T-cell (primary cell): ENCODE data around the gene SORCS1. TPM values are rescaled to one million over a fixed set of nuclear protein-coding genes. Genes with fewer than 3 reads are reported as not detected.

Experiments
- ATAC-seq, 4 experiments: fragments of 200-7000 bp in 3 of 4; fragments of 150-1000 bp in 1 of 4; cut with Tn5 transposase; replicated peaks in 1 of 4; 1 replicate in 3 of 4; 2 replicates in 1 of 4; pipeline ENCODE4 v1.10.0; 2021; ENCODE audit warnings: moderate library complexity in 3 of 4, mild to moderate bottlenecking in 2 of 4, moderate number of reproducible peaks in 1 of 4
- CTCF ChIA-PET, 2 donors: fragments of 300-600 bp; sonication (Branson Sonifier 250); formaldehyde crosslinking; loops; one replicate each; lab custom pipeline; 2022; ENCODE audit warnings: antibody characterized with exemption in 2 of 2; lab: Charles Lee
- POLR2A ChIA-PET, 2 donors: fragments of 300-600 bp; sonication (Branson Sonifier 250); formaldehyde crosslinking; loops; one replicate each; lab custom pipeline; 2022; ENCODE audit warnings: antibody characterized with exemption in 2 of 2; lab: Charles Lee
- DNase-seq, 35 experiments: peaks; one replicate each; pipeline versions ENCODE4 v3.0.0 to v3.0.0-alpha.2; 2013 to 2023
- H3K27ac ChIP-seq: one replicate; pipeline ENCODE4 v1.5.1; 2013; ENCODE audit warnings: low read length
- H3K27me3 ChIP-seq, 2 experiments: replicated peaks in 1 of 2; 1 replicate in 1 of 2; 2 replicates in 1 of 2; pipeline versions ENCODE4 v1.6.1 to v1.7.0; 2013; ENCODE audit warnings: low read length in 1 of 2, mixed read lengths in 1 of 2; ENCODE audit not compliant: control insufficient read depth in 2 of 2, insufficient read depth in 2 of 2; ENCODE audit errors: extremely low read depth in 1 of 2
- H3K36me3 ChIP-seq, 2 donors: 1 replicate in 1 of 2; 2 replicates in 1 of 2; pipeline versions ENCODE4 v1.6.1 to v1.7.0; 2013; ENCODE audit warnings: low read length in 1 of 2; ENCODE audit not compliant: control insufficient read depth in 2 of 2, insufficient read depth in 1 of 2; ENCODE audit errors: extremely low read depth in 1 of 2
- H3K4me1 ChIP-seq, 2 experiments: 1 replicate in 1 of 2; 2 replicates in 1 of 2; pipeline versions ENCODE4 v1.6.1 to v1.7.0; 2013; ENCODE audit warnings: low read length in 2 of 2, mixed read lengths in 1 of 2; ENCODE audit not compliant: insufficient read depth in 2 of 2, control insufficient read depth in 1 of 2; ENCODE audit errors: extremely low read depth in 1 of 2
- H3K4me3 ChIP-seq, 2 donors: 1 replicate in 1 of 2; 2 replicates in 1 of 2; pipeline versions ENCODE4 v1.5.1 to v1.7.0; 2013; ENCODE audit warnings: mild to moderate bottlenecking in 2 of 2, low read length in 1 of 2, moderate library complexity in 1 of 2; ENCODE audit not compliant: control insufficient read depth in 1 of 2; ENCODE audit errors: extremely low read depth in 1 of 2
- H3K9me3 ChIP-seq: 2 replicates; pipeline ENCODE4 v1.7.0; 2013
- H3K27ac Mint-ChIP-seq, 2 donors: one replicate each; pipeline ENCODE4 v1.8.0; 2020 to 2021; ENCODE audit warnings: mild to moderate bottlenecking in 2 of 2, mixed read lengths in 2 of 2
- H3K27me3 Mint-ChIP-seq, 2 donors: one replicate each; pipeline ENCODE4 v1.8.0; 2021 to 2022; ENCODE audit warnings: mixed read lengths in 2 of 2
- H3K36me3 Mint-ChIP-seq: one replicate; pipeline ENCODE4 v1.8.0; 2021; ENCODE audit warnings: mixed read lengths
- H3K4me1 Mint-ChIP-seq, 3 donors: one replicate each; pipeline ENCODE4 v1.8.0; 2020 to 2022; ENCODE audit warnings: mixed read lengths in 3 of 3, mild to moderate bottlenecking in 1 of 3
- H3K4me3 Mint-ChIP-seq, 3 donors: one replicate each; pipeline ENCODE4 v1.8.0; 2020 to 2022; ENCODE audit warnings: mild to moderate bottlenecking in 3 of 3, mixed read lengths in 3 of 3, moderate library complexity in 3 of 3
- H3K9me3 Mint-ChIP-seq, 3 donors: one replicate each; pipeline ENCODE4 v1.8.0; 2020 to 2022; ENCODE audit warnings: mixed read lengths in 3 of 3
- WGBS: methylation state at CpG from one replicate; pipeline ENCODE4 v1.1.5; 2013; ENCODE audit warnings: missing lambda C conversion rate; ENCODE audit not compliant: insufficient coverage; 5-methylcytosine and 5-hydroxymethylcytosine counted together
- total RNA-seq, 35 experiments: library from RNA in 6 of 35; stranded (reverse) in 6 of 35; fragments of 120-200 nt in 1 of 35; gene quantifications; one replicate each; pipeline versions ENCODE4 v1.2.1 to v1.2.4 and lab custom pipeline; 2013 to 2026

SORCS1 gene
- total RNA-seq, 5 donors from 2014 or later (not counting 1 experiment from before 2014, with no cell fraction given), result not detected

DNA sequence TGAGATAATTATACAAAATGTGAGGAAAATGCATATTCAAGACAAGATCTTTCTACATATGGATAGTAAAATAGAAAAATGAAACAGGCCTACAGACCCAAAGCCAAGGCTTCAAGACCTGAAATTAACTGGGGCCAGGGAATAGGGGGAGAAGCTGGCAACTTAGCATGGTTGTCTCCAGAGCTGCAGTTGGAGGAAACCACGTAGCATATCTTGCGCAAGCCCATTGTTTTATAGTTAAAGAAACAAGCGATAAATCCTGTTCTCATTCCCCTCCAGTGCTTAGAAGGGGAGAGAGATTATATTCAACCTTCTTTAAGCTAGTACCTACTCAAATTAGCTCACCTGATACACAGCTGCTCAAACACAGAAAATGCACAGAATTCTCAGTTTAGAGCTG is 197.1 kb downstream of the SORCS1 start:
- ChIA-PET CTCF (no interaction called here), POLR2A (no interaction called here)
- Mint-ChIP-seq H3K9me3 (peaks cover 8 to 13% (median 11%) of the 10 kb centered on the region in 3 donors), H3K27me3 (no peaks in the 10 kb centered on the region), H3K36me3 (no peaks in the 10 kb centered on the region), H3K4me3 (no peak overlapping the region), H3K27ac (no peak overlapping the region), H3K4me1 (no peaks in the 10 kb centered on the region)
- no peaks in the 10 kb centered on the region for H3K9me3 ChIP-seq
- no peak overlapping the region for H3K4me3 ChIP-seq
- H3K36me3 ChIP-seq, result no peaks in the 10 kb centered on the region
- DNase-seq (no peak), ATAC-seq (no peak)
- H3K27ac ChIP-seq, result no peak overlapping the region
- H3K4me1 ChIP-seq, result no peaks in the 10 kb centered on the region
- no peaks in the 10 kb centered on the region for H3K27me3 ChIP-seq
- no CpG with 5 or more reads among the region's 3 CpGs for WGBS

DNA sequence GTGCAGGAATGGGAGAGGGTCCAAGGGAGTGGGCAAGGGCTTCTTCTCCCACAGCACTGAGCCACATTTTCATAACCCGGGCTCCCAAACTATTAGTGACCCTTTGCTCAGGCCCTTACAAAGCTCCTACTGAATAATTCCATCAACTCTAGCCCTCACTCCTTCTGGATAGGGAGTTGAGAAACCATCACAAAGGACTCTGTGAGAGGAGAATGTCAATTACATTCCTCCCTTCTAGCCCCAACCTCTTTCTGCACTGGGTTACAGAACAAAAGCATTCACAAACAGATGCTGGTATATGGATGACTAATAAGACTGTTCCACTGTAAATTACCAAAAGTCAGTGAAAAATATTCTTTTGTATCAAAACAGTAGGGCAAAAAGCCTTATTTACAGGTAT is 203.7 kb downstream of the SORCS1 start:
- Mint-ChIP-seq H3K4me3 (no peak overlapping the region), H3K27me3 (no peaks in the 10 kb centered on the region), H3K36me3 (no peaks in the 10 kb centered on the region), H3K4me1 (no peaks in the 10 kb centered on the region), H3K27ac (no peak overlapping the region), H3K9me3 (peaks cover 0 to 6% (median 5%) of the 10 kb centered on the region in 3 donors)
- ChIA-PET POLR2A (no interaction called here), CTCF (no interaction called here)
- ATAC-seq, result no peak
- Histone ChIP-seq H3K27ac (no peak overlapping the region), H3K9me3 (no peaks in the 10 kb centered on the region), H3K4me3 (no peak overlapping the region), H3K4me1 (no peaks in the 10 kb centered on the region), H3K27me3 (no peaks in the 10 kb centered on the region), H3K36me3 (no peaks in the 10 kb centered on the region)
- no CpG with 5 or more reads among the region's 1 CpG for WGBS
- DNase-seq, result no peak

DNA sequence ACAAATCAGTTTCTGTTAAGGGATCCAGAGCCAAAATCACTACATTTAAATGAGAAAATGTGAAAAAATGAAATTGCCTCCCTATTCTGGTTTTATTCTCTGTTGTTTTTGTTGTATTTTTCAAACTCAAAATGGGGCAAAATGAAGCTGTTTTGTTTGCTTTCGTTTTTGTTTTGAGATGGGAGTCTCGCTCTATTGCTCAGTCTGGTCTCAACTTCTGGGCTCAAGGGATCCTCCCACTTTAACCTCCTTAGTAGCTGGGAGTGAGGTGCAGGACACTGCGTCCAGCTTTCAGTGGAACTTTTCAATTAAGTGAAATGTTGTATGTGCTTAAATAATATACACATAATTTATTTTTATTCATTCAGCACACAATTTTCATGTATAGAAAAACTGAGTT is 205.0 kb downstream of the SORCS1 start:
- no peaks in the 10 kb centered on the region for H3K4me1 ChIP-seq
- H3K4me3 Mint-ChIP-seq, result no peak overlapping the region
- no peaks in the 10 kb centered on the region for H3K27me3 Mint-ChIP-seq
- WGBS, result no CpG with 5 or more reads among the region's 3 CpGs
- no peak for ATAC-seq
- no peaks in the 10 kb centered on the region for H3K36me3 Mint-ChIP-seq
- no peaks in the 10 kb centered on the region for H3K36me3 ChIP-seq
- H3K27me3 ChIP-seq, result no peaks in the 10 kb centered on the region
- H3K4me1 Mint-ChIP-seq, result no peaks in the 10 kb centered on the region
- H3K9me3 Mint-ChIP-seq, result peaks cover 0 to 6% (median 5%) of the 10 kb centered on the region in 3 donors
- no peak overlapping the region for H3K27ac Mint-ChIP-seq
- no peak overlapping the region for H3K4me3 ChIP-seq
- ChIA-PET CTCF (interaction anchor here in 1 of 2 donors (0.7 kb wide), 1 partner anchor 100 kb away, joined by 3 read pairs; no protein-coding TSS in a partner anchor), POLR2A (no interaction called here)
- DNase-seq, result no peak
- H3K27ac ChIP-seq, result no peak overlapping the region
- H3K9me3 ChIP-seq, result no peaks in the 10 kb centered on the region

DNA sequence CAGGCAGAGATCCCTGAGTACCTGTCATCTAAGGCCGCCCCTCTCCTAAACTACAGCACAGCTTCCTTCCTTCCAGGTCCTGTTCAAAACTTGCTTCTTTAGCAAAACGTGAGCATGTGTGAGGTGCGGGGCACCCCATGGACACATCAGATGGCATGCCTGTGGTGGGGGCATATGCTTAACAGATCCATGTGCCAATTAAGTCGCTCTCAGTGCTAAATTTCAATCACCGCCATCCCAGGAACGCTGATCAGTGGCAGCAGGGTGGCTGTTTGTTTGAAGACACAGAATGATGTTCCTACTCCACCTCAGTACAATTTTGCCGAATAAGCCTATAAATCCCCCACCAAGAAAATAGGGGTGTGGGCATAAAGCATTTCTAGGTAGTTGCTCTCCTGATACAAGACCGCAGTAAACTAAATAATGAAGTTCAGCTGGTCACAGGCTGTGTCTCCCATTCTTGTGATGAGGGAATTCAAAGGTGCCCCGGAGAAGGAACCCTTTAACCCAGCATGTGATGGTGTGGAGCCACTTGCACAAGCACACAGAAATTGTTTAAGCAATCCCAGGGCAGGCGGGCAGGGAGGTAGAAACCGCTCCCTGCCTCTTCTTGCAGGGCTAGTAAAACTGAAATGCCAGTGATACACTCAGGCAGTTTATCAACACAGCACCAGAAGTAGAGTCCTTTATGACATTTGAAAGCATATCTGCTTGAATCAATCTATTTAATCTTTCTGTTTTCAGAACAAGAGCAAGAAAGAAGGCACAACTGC is 205.7 kb downstream of the SORCS1 start:
- H3K27me3 Mint-ChIP-seq, result no peaks in the 10 kb centered on the region
- POLR2A ChIA-PET, result no interaction called here
- H3K36me3 ChIP-seq, result no peaks in the 10 kb centered on the region
- no peak overlapping the region for H3K4me3 Mint-ChIP-seq
- no peak for DNase-seq
- 72% methylated on average over 6 of the region's 11 CpGs for WGBS
- H3K36me3 Mint-ChIP-seq, result no peaks in the 10 kb centered on the region
- no peaks in the 10 kb centered on the region for H3K27me3 ChIP-seq
- H3K4me3 ChIP-seq, result no peak overlapping the region
- no peak for ATAC-seq
- no peak overlapping the region for H3K27ac Mint-ChIP-seq
- H3K9me3 Mint-ChIP-seq, result peaks cover 0 to 6% (median 4%) of the 10 kb centered on the region in 3 donors
- H3K27ac ChIP-seq, result no peak overlapping the region
- no peaks in the 10 kb centered on the region for H3K4me1 Mint-ChIP-seq
- CTCF ChIA-PET, result no interaction called here
- H3K4me1 ChIP-seq, result no peaks in the 10 kb centered on the region
- H3K9me3 ChIP-seq, result no peaks in the 10 kb centered on the region

DNA sequence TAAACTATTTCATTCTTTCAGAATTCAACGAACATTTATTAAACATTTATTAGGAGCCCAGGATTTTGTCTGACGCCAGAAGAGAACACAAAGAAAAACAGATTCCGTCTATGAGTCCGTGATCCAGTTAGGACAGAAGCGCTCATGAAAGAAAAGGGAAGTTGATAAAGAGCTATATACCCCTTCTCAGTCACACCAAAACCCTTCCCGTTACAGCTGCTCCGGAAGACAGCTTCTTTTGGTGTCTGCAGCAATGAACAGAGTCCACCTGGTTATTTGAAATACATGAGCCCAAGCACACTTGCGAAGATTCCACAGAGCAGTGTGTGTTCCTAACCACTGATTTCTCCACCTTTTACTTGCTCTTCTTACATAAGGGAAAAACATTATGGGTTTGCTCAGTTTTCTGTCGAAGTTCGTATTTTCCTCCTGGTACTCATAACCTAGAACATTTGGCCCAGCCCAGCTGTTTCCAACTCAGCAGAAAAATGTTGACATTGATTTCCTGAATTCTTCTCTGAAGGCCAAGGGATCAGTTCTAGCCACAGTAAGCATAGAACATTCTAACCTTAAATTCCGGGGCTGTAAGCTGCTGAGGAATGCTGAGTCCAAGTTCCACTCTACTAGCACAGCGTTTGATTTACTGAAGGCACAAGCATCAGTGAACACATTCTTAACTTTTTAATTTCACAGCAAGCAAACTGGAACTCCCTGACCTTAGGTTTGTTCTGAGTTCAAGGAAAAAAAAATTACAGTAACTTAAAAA is 206.5 kb downstream of the SORCS1 start:
- Histone ChIP-seq H3K36me3 (no peaks in the 10 kb centered on the region), H3K9me3 (no peaks in the 10 kb centered on the region), H3K27me3 (no peaks in the 10 kb centered on the region), H3K27ac (no peak overlapping the region), H3K4me3 (no peak overlapping the region), H3K4me1 (no peaks in the 10 kb centered on the region)
- POLR2A ChIA-PET, result no interaction called here
- ATAC-seq (no peak), DNase-seq (no peak)
- 5% methylated on average over 6 of the region's 12 CpGs for WGBS
- CTCF ChIA-PET, result no interaction called here
- no peaks in the 10 kb centered on the region for H3K36me3 Mint-ChIP-seq
- H3K27me3 Mint-ChIP-seq, result no peaks in the 10 kb centered on the region
- H3K9me3 Mint-ChIP-seq, result peaks cover 0 to 6% (median 3%) of the 10 kb centered on the region in 3 donors
- H3K4me1 Mint-ChIP-seq, result no peaks in the 10 kb centered on the region
- no peak overlapping the region for H3K4me3 Mint-ChIP-seq
- H3K27ac Mint-ChIP-seq, result no peak overlapping the region

DNA sequence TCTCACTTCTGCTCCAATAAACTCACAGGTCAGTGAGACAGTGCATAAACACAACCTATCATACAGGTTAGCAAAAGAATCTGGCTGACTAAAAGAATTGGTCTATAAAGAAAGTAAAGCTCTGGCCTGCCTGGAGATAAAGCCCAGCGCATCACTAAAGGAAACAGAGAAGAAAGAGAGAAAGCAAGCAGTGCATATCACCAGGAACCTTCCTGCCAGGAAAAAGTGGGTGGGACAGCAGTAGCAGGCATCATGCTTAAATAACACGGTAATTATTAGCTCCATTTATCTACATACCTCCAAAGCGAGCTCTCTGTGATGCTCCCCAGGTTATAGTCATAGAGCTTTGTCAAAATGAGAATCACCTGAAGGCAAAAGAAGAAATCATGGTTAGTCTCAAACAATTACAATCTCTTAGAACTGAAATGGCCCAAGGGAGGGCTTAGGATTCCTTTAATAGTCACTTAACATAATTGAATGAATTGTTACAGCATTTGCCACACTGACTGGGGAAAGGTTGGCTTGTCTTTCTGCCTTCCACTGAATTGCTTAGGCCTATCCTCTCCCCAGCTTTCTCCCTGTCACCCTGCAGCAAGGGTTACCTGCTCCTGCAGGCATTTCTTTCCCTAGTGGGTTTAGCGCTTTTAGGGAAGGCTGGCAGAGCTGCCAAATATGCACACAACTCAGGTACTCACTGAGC is 208.1 kb downstream of the SORCS1 start:
- no peaks in the 10 kb centered on the region for H3K36me3 Mint-ChIP-seq
- ChIA-PET POLR2A (no interaction called here), CTCF (no interaction called here)
- H3K27ac ChIP-seq, result no peak overlapping the region
- no peak overlapping the region for H3K27ac Mint-ChIP-seq
- no peaks in the 10 kb centered on the region for H3K4me1 ChIP-seq
- H3K4me3 Mint-ChIP-seq, result no peak overlapping the region
- H3K27me3 ChIP-seq, result no peaks in the 10 kb centered on the region
- DNase-seq, result no peak
- H3K4me3 ChIP-seq, result no peak overlapping the region
- H3K4me1 Mint-ChIP-seq, result no peaks in the 10 kb centered on the region
- no peaks in the 10 kb centered on the region for H3K9me3 Mint-ChIP-seq
- H3K36me3 ChIP-seq, result no peaks in the 10 kb centered on the region
- H3K27me3 Mint-ChIP-seq, result no peaks in the 10 kb centered on the region
- no peak for ATAC-seq
- WGBS, result 90% methylated on average over 2 of the region's 4 CpGs
- H3K9me3 ChIP-seq, result no peaks in the 10 kb centered on the region
